ENCODE measurements around the gene CACNA1C. TPM values are rescaled to one million over a fixed set of nuclear protein-coding genes. Genes with fewer than 3 reads are reported as not detected.

The CACNA1C gene
- total and polyA plus RNA-seq, 10 of the 15 experiments (the other 5 are each of a cell fraction or from before 2014, with no cell fraction given), result under 0.01 to 0.15 (median 0.09) TPM; not detected in 5

DNA sequence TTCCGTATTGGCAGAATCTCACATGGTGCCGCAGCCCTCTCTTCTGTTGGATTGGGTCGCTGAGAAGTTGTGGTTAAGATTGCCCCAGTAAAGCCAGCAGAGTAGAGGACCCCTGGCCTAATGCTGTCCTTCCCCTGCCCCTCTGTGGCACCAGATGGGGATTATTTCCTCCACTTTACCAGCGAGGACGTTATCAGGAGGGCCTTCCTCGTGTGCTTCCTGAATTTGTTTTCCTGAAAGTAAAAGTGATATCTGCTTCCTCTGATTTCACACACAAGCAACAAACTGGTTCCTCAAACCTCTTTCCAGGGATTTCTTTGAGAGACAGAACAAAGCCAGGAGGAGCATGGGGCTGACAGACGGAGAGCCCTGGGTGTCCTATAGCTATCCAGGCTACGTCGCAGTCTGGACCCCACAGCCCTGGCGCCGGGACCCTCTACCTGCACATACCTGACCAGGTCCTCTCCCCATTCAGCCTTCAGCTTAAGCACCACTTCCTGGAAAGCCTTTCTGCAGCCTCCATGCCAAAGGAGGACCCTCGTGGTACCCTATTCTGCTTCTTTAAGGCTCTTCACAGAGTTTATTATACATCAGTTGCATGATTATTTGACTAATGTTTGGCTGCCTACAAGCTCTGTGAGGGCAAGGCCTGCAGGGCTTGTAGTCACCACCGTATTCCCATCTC is 427.2 kb downstream of the CACNA1C start (continued):
- TF ChIP-seq, protein P1, sequence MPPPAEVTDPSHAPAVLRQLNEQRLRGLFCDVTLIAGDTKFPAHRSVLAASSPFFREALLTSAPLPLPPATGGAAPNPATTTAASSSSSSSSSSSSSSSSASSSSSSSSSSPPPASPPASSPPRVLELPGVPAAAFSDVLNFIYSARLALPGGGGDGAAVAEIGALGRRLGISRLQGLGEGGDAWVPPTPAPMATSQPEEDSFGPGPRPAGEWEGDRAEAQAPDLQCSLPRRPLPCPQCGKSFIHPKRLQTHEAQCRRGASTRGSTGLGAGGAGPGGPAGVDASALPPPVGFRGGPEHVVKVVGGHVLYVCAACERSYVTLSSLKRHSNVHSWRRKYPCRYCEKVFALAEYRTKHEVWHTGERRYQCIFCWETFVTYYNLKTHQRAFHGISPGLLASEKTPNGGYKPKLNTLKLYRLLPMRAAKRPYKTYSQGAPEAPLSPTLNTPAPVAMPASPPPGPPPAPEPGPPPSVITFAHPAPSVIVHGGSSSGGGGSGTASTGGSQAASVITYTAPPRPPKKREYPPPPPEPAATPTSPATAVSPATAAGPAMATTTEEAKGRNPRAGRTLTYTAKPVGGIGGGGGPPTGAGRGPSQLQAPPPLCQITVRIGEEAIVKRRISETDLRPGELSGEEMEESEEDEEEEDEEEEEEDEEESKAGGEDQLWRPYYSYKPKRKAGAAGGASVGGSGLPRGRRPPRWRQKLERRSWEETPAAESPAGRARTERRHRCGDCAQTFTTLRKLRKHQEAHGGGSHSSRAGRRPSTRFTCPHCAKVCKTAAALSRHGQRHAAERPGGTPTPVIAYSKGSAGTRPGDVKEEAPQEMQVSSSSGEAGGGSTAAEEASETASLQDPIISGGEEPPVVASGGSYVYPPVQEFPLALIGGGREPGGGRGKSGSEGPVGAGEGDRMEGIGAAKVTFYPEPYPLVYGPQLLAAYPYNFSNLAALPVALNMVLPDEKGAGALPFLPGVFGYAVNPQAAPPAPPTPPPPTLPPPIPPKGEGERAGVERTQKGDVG (CRISPR knock-in tag; IDR thresholded peaks at IDR 0.05), result no peak
- no peak for TF ChIP-seq ETV6 (conservative IDR thresholded peaks at IDR 0.05 in 1 of 2, IDR thresholded peaks at IDR 0.05 in 1 of 2; ENCODE audit: borderline replicate concordance in 1 of 2, low read depth in 1 of 2)
- TF ChIP-seq PML (IDR thresholded peaks at IDR 0.05; ENCODE audit: low read length), result no peak
- TF ChIP-seq FOS (IDR thresholded peaks at IDR 0.05; ENCODE audit: borderline replicate concordance, extremely low read depth, insufficient read length), result no peak
- TF ChIP-seq TCF7 (IDR thresholded peaks at IDR 0.05; ENCODE audit: borderline replicate concordance), result no peak

DNA sequence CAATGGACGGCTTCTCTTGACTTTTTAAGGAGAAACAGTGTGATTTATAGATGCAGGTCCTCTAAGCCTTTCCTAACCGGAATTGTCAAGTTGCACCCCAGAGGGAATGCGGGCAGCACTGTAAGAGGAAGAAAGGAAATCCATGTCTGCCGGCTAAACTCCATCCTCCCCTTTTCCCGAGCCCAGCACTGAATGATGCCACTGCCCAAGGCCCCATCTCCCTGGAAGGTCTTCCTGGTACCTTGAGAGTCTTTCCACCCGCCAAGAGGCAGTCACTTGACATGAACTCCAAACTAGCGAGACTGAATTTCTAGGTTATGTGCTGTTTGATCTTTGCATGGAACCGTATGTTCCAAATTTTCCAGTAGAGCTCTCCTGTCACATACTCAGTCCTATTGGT is 428.6 kb downstream of the CACNA1C start:
- Histone ChIP-seq H3K4me3 (no peak overlapping the region), H3K9ac (ENCODE audit: control insufficient read depth, insufficient read depth, low read length) (no peak overlapping the region), H3K9me3 (replicated peaks; ENCODE audit: control insufficient read depth, insufficient read depth, low read length) (no peaks in the 10 kb centered on the region), H2AFZ (ENCODE audit: control insufficient read depth, low read depth, low read length) (no peak overlapping the region), H3K79me2 (ENCODE audit: control insufficient read depth, insufficient read depth, low read length) (no peaks in the 10 kb centered on the region), H3K4me1 (ENCODE audit: control insufficient read depth, insufficient read depth, low read length) (no peaks in the 10 kb centered on the region), H3K4me2 (ENCODE audit: control insufficient read depth, insufficient read depth) (no peak overlapping the region), H3K27ac (ENCODE audit: control insufficient read depth, insufficient read depth) (no peak overlapping the region), H3K27me3 (replicated peaks in 1 of 2; ENCODE audit: control insufficient read depth in 2 of 2, insufficient read depth in 2 of 2, low read length in 1 of 2) (peaks cover 2% of the 10 kb centered on the region in 2 experiments; a peak in 3 of 4 replicates), H4K20me1 (ENCODE audit: control insufficient read depth, insufficient read depth) (no peaks in the 10 kb centered on the region), H3K36me3 (ENCODE audit: control insufficient read depth in 2 of 2, insufficient read depth in 2 of 2, low read length in 1 of 2) (no peaks in the 10 kb centered on the region)
- ChIA-PET RAD21 (ENCODE audit: unreplicated experiment) (no interaction called here), SMC1A (ENCODE audit: uncharacterized antibody, unreplicated experiment) (no interaction called here), POLR2A (no interaction called here), CTCF (no interaction called here)
- BruUV-seq (replicated peaks), result no TSS peak
- in situ Hi-C loops (cut with MboI), result no loop called here
- FAIRE-seq, result no peak
- TF ChIP-seq NFYB (IDR thresholded peaks at IDR 0.05; ENCODE audit: insufficient read depth, low read depth, low read length) (no peak), BACH1 (IDR thresholded peaks at IDR 0.05; ENCODE audit: borderline replicate concordance) (no peak), GATAD2B (conservative IDR thresholded peaks at IDR 0.05; ENCODE audit: low read depth) (no peak), YY1 (IDR thresholded peaks at IDR 0.05; ENCODE audit: low read depth, low read length) (no peak)
- TF ChIP-seq, protein P2, sequence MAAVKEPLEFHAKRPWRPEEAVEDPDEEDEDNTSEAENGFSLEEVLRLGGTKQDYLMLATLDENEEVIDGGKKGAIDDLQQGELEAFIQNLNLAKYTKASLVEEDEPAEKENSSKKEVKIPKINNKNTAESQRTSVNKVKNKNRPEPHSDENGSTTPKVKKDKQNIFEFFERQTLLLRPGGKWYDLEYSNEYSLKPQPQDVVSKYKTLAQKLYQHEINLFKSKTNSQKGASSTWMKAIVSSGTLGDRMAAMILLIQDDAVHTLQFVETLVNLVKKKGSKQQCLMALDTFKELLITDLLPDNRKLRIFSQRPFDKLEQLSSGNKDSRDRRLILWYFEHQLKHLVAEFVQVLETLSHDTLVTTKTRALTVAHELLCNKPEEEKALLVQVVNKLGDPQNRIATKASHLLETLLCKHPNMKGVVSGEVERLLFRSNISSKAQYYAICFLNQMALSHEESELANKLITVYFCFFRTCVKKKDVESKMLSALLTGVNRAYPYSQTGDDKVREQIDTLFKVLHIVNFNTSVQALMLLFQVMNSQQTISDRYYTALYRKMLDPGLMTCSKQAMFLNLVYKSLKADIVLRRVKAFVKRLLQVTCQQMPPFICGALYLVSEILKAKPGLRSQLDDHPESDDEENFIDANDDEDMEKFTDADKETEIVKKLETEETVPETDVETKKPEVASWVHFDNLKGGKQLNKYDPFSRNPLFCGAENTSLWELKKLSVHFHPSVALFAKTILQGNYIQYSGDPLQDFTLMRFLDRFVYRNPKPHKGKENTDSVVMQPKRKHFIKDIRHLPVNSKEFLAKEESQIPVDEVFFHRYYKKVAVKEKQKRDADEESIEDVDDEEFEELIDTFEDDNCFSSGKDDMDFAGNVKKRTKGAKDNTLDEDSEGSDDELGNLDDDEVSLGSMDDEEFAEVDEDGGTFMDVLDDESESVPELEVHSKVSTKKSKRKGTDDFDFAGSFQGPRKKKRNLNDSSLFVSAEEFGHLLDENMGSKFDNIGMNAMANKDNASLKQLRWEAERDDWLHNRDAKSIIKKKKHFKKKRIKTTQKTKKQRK (IDR thresholded peaks at IDR 0.05; ENCODE audit: low read depth, low read length), result no peak
- ATAC-seq, result no peak
- WGBS (ENCODE audit: insufficient coverage, insufficient replicate concordance, low lambda C conversion rate, missing lambda C conversion rate), result 51% methylated on average over 8 of the region's 8 CpGs
- no peak for DNase-seq (ENCODE audit: low read depth, low spot score)
- intact Hi-C loops (cut with micrococcal nuclease; ENCODE audit: unreplicated experiment), result no loop called here

Measured in GM12878 (cell line).